ENCODE data around the gene NPRL2.

Gene NPRL2

DNA sequence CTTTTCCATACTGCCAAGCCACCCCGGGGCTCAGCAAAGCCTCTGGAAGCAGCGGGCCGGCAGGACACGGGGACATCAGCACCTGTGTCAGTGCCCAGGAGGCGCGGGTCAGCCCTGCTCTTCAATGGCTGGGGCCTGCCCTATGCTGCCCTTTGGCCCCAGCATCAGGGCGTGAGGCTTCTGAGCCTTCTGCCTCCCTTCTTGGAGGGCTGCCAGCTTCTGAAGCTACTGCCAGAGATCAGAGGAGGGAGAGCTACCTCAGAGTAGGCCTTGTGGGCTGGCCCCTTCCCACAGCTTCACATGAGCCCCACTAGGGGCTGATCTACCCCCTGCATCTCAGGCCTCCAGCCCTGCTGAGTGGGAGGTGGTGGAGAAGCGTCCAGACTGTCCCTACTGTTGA lies 21.8 kb upstream of the NPRL2 start:
- Histone ChIP-seq H4K20me1 (ENCODE audit: insufficient read depth, low read length) (no peaks in the 10 kb centered on the region), H3K4me2 (ENCODE audit: low read depth, low read length) (no peak overlapping the region)
- TF ChIP-seq EZH2 (optimal IDR thresholded peaks at IDR 0.05; ENCODE audit: low read depth, low read length) (no peak), EZH2phosphoT487 (IDR thresholded peaks at IDR 0.05; ENCODE audit: low read length) (no peak)
- TF ChIP-seq, protein P1, sequence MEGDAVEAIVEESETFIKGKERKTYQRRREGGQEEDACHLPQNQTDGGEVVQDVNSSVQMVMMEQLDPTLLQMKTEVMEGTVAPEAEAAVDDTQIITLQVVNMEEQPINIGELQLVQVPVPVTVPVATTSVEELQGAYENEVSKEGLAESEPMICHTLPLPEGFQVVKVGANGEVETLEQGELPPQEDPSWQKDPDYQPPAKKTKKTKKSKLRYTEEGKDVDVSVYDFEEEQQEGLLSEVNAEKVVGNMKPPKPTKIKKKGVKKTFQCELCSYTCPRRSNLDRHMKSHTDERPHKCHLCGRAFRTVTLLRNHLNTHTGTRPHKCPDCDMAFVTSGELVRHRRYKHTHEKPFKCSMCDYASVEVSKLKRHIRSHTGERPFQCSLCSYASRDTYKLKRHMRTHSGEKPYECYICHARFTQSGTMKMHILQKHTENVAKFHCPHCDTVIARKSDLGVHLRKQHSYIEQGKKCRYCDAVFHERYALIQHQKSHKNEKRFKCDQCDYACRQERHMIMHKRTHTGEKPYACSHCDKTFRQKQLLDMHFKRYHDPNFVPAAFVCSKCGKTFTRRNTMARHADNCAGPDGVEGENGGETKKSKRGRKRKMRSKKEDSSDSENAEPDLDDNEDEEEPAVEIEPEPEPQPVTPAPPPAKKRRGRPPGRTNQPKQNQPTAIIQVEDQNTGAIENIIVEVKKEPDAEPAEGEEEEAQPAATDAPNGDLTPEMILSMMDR (IDR thresholded peaks at IDR 0.05; ENCODE audit: low read length): no peak

DNA sequence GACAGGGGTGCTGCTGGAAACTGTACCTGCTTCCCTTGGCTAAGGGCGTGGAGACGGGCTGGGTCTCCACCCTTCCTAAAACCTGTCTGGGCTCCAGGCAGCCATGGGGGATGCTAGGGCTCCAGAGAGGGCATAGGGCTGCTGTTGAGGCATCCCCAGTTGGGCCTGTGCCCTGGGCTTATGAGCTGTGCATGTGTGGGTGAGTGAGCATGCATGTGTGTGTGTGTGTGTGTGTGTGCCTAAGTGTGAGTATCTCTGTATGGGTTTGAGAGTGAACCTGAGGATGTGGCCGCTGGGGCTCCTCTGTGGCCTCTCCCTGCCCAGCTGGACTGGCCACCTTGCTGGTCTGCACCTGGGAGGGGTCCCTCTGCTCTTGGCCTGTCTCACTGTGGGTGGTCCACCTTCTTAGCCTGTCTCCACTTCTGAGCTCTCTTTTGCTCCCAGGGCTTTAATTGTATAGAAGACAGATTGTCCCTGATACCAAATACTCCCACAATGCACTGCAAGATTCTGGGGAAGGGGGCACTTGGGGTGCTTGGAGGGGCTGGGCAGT lies 20.6 kb upstream of the NPRL2 start:
- peaks cover 3% of the 10 kb centered on the region for H3K4me1 ChIP-seq (ENCODE audit: low read length)
- no peaks in the 10 kb centered on the region for H3K9me2 ChIP-seq (replicated peaks; ENCODE audit: insufficient read depth, low read length)
- no peaks in the 10 kb centered on the region for H4K20me1 ChIP-seq (ENCODE audit: insufficient read depth, low read length)
- H3K4me2 ChIP-seq (ENCODE audit: low read depth, low read length): no peak overlapping the region
- H3K9ac ChIP-seq (ENCODE audit: low read length): no peak overlapping the region
- no peak overlapping the region for H2AFZ ChIP-seq (ENCODE audit: low read length)
- TF ChIP-seq EZH2 (optimal IDR thresholded peaks at IDR 0.05; ENCODE audit: low read depth, low read length): no peak
- H3K27me3 ChIP-seq (replicated peaks; ENCODE audit: insufficient read depth, low read length): peaks cover 55% of the 10 kb centered on the region
- H3K27ac ChIP-seq (ENCODE audit: low read length): no peak overlapping the region
- H3K79me2 ChIP-seq (ENCODE audit: low read length): no peaks in the 10 kb centered on the region
- no peaks in the 10 kb centered on the region for H3K9me3 ChIP-seq (replicated peaks; ENCODE audit: insufficient read depth, low read length)
- H3K36me3 ChIP-seq (replicated peaks; ENCODE audit: insufficient read depth, low read length): no peaks in the 10 kb centered on the region
- DNase-seq: no peak
- H3F3A ChIP-seq (ENCODE audit: insufficient read depth, low read length): no peaks in the 10 kb centered on the region
- no peak overlapping the region for H3K4me3 ChIP-seq (ENCODE audit: low read length)

More for the DNA sequence above, 21.8 kb upstream of the NPRL2 start:
- H3F3A ChIP-seq (ENCODE audit: insufficient read depth, low read length): no peaks in the 10 kb centered on the region
- H3K9me2 ChIP-seq (replicated peaks; ENCODE audit: insufficient read depth, low read length): no peaks in the 10 kb centered on the region
- H3K36me3 ChIP-seq (replicated peaks; ENCODE audit: insufficient read depth, low read length): no peaks in the 10 kb centered on the region
- H3K79me2 ChIP-seq (ENCODE audit: low read length): no peaks in the 10 kb centered on the region
- no peak overlapping the region for H3K27ac ChIP-seq (ENCODE audit: low read length)
- no peak overlapping the region for H3K4me3 ChIP-seq (ENCODE audit: low read length)
- peaks cover 45% of the 10 kb centered on the region for H3K27me3 ChIP-seq (replicated peaks; ENCODE audit: insufficient read depth, low read length)
- H3K9me3 ChIP-seq (replicated peaks; ENCODE audit: insufficient read depth, low read length): no peaks in the 10 kb centered on the region
- no peak for DNase-seq
- peaks cover 3% of the 10 kb centered on the region for H3K4me1 ChIP-seq (ENCODE audit: low read length)
- H2AFZ ChIP-seq (ENCODE audit: low read length): no peak overlapping the region
- H3K9ac ChIP-seq (ENCODE audit: low read length): no peak overlapping the region

DNA sequence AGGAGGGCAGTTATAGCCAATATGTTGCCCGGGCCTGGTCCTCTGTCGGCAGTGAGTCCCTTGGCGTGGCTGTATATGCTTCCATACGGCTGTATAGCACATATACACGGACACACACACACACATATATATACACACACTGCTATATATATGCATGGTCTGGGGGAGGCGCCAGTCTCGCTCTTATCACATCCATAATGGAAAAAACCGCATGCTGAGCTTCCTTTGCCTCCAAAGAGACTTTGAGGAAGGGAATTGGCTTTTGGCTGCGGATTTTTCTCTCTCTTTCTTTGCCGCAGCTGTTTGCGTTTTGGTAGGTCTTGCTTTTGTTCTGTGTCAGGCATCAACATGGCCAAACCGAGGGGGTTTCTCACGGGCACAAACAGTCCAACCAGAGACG lies 20.0 kb upstream of the NPRL2 start:
- no peaks in the 10 kb centered on the region for H3K9me2 ChIP-seq (replicated peaks; ENCODE audit: insufficient read depth, low read length)
- no peaks in the 10 kb centered on the region for H3K9me3 ChIP-seq (replicated peaks; ENCODE audit: insufficient read depth, low read length)
- no peak overlapping the region for H2AFZ ChIP-seq (ENCODE audit: low read length)
- peaks cover 54% of the 10 kb centered on the region for H3K27me3 ChIP-seq (replicated peaks; ENCODE audit: insufficient read depth, low read length)
- no peak for DNase-seq
- peaks cover 3% of the 10 kb centered on the region for H3K4me1 ChIP-seq (ENCODE audit: low read length)
- H3K4me2 ChIP-seq (ENCODE audit: low read depth, low read length): no peak overlapping the region
- H3K27ac ChIP-seq (ENCODE audit: low read length): no peak overlapping the region
- no peak overlapping the region for H3K4me3 ChIP-seq (ENCODE audit: low read length)
- H3K9ac ChIP-seq (ENCODE audit: low read length): no peak overlapping the region
- no peak for TF ChIP-seq EZH2phosphoT487 (IDR thresholded peaks at IDR 0.05; ENCODE audit: low read length)
- no peak for TF ChIP-seq EZH2 (optimal IDR thresholded peaks at IDR 0.05; ENCODE audit: low read depth, low read length)
- TF ChIP-seq, protein P1 (IDR thresholded peaks at IDR 0.05; ENCODE audit: low read length): no peak
- H3K79me2 ChIP-seq (ENCODE audit: low read length): no peaks in the 10 kb centered on the region
- H4K20me1 ChIP-seq (ENCODE audit: insufficient read depth, low read length): no peaks in the 10 kb centered on the region
- no peaks in the 10 kb centered on the region for H3K36me3 ChIP-seq (replicated peaks; ENCODE audit: insufficient read depth, low read length)
- no peaks in the 10 kb centered on the region for H3F3A ChIP-seq (ENCODE audit: insufficient read depth, low read length)

DNA sequence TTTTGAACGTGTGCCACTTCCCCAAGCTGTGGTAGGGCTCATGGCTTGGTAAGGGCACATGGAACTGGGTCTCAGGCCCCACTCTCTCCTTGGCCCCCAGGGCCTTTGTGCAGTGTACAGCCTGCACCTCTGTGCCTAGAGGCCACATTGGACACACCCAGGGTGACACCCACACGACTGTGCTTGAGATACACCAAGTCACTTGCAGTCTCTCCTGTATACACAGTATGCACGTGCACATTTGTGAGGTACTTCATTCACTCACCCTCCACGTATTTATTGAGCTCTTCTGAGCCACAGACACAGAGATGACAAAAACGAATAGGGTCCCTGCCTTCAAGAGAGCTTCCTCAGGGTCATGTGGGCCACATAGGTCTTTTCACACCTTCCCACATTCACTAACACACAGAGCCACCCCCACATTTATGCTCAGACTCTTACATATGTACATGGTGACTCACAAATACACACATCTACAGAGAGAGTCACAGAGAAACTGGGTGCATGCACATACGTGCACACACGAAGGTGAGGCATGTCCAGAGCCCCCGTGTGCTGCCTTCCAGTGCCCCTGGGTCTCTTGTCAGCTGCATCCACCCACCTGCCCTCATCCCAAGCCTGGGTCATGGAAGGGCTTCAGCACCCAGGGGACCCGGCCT lies 18.6 kb upstream of the NPRL2 start:
- Histone ChIP-seq H3K4me2 (ENCODE audit: low read depth, low read length) (no peak overlapping the region), H3K4me1 (ENCODE audit: low read length) (no peaks in the 10 kb centered on the region), H3K27ac (ENCODE audit: low read length) (no peak overlapping the region), H4K20me1 (ENCODE audit: insufficient read depth, low read length) (no peaks in the 10 kb centered on the region), H3F3A (ENCODE audit: insufficient read depth, low read length) (no peaks in the 10 kb centered on the region), H3K9me2 (replicated peaks; ENCODE audit: insufficient read depth, low read length) (no peaks in the 10 kb centered on the region), H3K4me3 (ENCODE audit: low read length) (no peak overlapping the region), H3K9me3 (replicated peaks; ENCODE audit: insufficient read depth, low read length) (no peaks in the 10 kb centered on the region), H2AFZ (ENCODE audit: low read length) (no peak overlapping the region), H3K36me3 (replicated peaks; ENCODE audit: insufficient read depth, low read length) (no peaks in the 10 kb centered on the region), H3K79me2 (ENCODE audit: low read length) (no peaks in the 10 kb centered on the region), H3K27me3 (replicated peaks; ENCODE audit: insufficient read depth, low read length) (peaks cover 53% of the 10 kb centered on the region), H3K9ac (ENCODE audit: low read length) (no peak overlapping the region)
- no peak for DNase-seq
- TF ChIP-seq, protein P1 (IDR thresholded peaks at IDR 0.05; ENCODE audit: low read length): no peak
- TF ChIP-seq EZH2 (optimal IDR thresholded peaks at IDR 0.05; ENCODE audit: low read depth, low read length) (no peak), EZH2phosphoT487 (IDR thresholded peaks at IDR 0.05; ENCODE audit: low read length) (no peak)

All from MM.1S (cell line).